Posterior vena cava (tissue), 2 donors: ENCODE results near the gene PSG5. TPM values are rescaled to one million over a fixed set of nuclear protein-coding genes. Genes with fewer than 3 reads are reported as not detected.
"Not testable (repeated sequence)": the region's sequence is repeated elsewhere in the genome, so short reads cannot be mapped to it uniquely, and the experiment has no call there.

Experiments
- DNase-seq: peaks from one replicate; pipeline ENCODE4 v3.0.0-alpha.2; 2020; ENCODE audit warnings: low spot score
- intact Hi-C, 2 donors: fragments of 100-400 bp; cut with DNase I; formaldehyde crosslinking; loops; one replicate each; pipeline versions ENCODE4 v1.14.1 to v1.14.2; 2022 to 2023
- long read RNA-seq, 2 donors: library from polyadenylated mRNA; unstranded; transcript quantifications; one replicate each; pipeline ENCODE4 v2.0.0, GENCODE V29; 2020 to 2021
- total RNA-seq, 2 donors: library from RNA; stranded (reverse); fragmentation: NEBNext Ultra II Directional; extraction: Animal tissue kit (Norgen Biotek cat#: 25700); gene quantifications; one replicate each; pipeline ENCODE4 v1.2.1, GENCODE V29; 2021
- donor health status: DM: yes; HTN: yes; CAD: no.
- donor health status: DM: yes; HTN: yes; CAD: no.

Gene PSG5
- not detected for total RNA-seq
- long read RNA-seq, donor 1: 0 reads
- long read RNA-seq, donor 2: 0 reads

DNA sequence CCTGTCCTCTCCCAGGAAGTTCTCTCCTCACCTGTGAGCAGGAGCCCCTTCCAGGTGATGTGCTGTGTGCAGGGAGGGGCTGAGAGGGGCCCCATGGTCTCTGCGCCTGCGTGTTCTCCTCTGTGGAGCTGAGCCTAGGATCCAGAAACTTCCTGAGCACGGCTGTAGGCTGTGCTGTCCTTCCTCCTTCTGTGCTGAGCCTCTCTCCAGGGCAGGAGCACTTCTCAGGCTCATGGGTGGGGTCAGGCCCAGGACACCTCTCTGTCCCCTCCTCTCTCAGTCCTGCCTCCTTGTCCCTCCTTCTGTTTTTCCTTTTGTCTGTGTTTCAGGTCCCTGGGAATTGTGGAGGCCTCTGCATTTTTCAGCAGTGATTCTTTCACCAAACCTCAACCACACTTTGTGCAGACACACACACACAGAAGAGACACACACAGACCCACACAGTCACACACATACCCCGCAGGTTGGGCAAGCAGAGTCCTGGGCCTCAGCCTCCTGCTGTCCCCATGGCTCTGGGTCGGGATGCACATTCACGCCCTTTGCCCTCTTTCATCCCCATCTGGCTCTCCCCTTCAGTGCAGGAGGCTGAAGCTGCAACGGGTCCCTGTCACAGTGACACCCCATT, at the start of gene PSG5:
TSS of gene PSG5 (minus strand) at position 226 of the 625 bp plus-strand sequence. CDS start at position 95, 131 bp downstream.
- intact Hi-C loops, DNase-seq: not testable (repeated sequence)

DNA sequence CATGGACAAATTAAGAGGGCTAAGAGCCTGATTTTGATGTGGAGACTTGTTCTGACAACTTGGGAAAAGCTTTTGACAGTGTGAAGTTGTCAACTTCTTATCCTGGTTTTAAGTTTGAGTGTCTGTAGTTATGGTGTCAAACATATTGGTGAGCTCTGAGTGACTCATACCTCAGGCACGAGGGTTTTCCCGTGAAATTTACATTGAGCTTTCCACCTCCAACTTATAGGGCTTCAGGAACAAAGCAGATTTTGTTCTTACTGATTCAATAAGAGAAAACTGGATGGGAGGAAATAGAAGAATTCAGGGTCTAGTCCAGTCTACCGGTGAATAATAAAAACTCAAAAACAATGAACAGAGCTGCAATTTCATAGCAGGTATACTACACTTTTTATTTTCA, 49.4 kb upstream of the PSG5 start:
- intact Hi-C loops, DNase-seq: not testable (repeated sequence)

DNA sequence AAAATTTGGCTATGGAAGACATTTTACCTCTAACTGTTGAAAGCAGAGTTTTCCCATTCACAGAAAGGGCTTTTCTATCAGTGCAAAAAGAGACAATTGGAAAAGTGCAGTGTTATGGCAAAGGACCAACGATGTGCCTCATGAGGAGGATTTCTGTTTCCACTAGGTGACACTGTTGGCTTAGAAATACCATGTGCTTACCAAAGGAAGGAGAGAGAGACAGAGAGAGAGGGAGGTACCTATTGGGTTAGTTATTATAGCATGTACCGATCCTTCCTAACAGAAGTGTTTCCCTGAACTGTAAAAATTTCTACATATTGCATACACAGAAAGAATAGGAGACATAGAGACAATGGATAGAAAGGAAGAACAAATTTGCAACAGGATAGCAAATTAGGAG, 43.0 kb upstream of the PSG5 start:
- no peak for DNase-seq
- intact Hi-C loops: no loop called here

DNA sequence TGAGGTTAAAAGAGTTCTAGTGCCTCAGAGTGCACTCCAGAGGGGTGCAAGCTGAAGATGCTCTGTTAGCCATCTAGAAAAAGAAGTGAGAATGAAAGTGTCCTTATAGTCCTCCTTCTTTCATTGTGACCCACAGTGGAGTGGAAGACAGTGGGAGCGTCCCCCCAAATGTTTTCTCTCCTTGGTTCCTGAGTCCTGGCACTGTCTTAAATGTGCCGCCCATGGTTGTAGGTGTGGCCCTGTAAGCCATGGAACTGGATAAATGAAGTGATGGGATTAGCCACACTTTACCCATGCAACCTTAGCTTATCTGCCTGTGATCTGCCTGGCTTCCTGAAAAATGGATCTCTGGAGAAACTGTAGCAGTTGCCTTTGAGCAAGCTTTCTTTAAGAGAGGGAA, 42.4 kb upstream of the PSG5 start:
- intact Hi-C loops, DNase-seq: not testable (repeated sequence)

DNA sequence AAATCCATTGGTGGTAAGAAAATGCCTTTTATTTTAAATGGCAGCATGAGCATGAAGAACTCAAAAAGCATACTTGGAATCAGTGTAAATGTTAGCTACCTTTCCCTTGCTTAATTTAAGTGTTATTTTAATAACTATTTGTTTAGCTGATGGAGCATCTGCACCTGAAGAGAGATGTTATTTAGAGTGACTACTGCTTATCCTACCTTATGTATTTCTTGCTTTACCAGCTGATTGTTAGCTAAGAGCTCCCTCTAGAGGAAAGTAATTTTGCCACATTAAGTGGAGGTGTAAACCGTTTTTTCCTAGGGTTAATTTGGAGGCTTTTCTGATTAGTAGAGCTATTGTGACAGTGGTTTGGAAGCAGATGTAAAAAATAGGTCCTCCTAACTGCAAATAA, 40.6 kb upstream of the PSG5 start:
- DNase-seq, intact Hi-C loops: not testable (repeated sequence)

- DNase-seq: no peak
- intact Hi-C loops: no loop called here
These were observed 38.5 kb upstream of the PSG5 start for GRCh38 chr19:43224855-43225253.

DNA sequence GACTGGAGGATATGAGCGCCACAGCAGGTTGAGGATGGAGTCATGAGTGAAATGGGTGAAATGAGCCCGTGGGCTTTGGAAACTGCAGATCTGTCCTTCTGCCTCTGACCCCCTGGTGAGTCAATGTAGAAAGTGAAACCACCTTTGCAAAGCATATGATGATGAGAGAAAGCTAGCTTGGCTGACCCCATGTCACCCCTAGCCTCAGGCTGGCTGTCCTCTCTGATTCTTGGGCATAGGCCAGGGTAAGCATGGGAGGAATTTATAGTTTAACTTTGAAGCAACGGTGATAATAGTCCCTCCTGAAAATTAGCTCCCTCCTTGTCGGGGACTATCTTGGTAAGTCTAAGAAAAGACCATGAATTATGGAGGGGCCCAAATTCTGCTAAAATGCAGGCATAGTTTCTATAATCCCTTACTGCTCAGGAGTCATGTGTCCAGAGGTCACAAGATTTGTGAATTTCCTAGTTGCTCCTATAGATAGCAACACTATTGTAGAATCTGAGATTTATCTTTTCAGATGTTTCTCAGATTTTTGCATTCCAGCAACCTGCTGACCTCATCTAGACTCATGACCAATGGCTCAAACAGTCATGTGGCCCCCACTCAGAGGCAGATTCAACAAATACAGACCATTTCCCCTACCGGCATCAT, 38.0 kb upstream of the PSG5 start:
- intact Hi-C loops: not testable (repeated sequence)

GRCh38 chr19:43221891-43222290, 35.6 kb upstream of the PSG5 start:
- intact Hi-C loops, DNase-seq: not testable (repeated sequence)

More for the DNA sequence above, 38.0 kb upstream of the PSG5 start:
- not testable (repeated sequence) for DNase-seq

- intact Hi-C loops, DNase-seq: not testable (repeated sequence)
These were observed 32.8 kb upstream of the PSG5 start for GRCh38 chr19:43219136-43219535.

GRCh38 chr19:43215881-43216280, 29.5 kb upstream of the PSG5 start:
- DNase-seq, intact Hi-C loops: not testable (repeated sequence)

DNA sequence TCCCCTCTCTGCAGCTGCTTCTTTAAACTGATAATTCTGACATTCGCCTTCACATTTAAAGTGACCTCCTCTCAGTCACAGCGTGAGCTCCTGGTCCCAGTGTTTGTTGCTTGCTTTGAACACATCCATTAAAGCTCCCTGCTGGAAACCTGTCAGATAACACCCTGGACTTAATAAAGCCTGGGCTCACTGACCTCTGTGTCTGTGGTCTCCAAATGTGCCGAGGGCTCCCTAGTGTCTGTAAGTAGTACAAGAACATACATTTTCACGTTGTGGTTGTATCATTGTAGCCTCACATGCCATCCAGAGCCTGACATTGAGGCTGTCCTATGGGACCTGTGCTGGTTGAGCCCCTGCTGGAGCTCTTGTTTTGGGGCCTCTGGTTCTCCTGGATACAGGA, 21.7 kb upstream of the PSG5 start:
- intact Hi-C loops: no loop called here
- no peak for DNase-seq

GRCh38 chr19:43207174-43207573, 20.8 kb upstream of the PSG5 start:
- intact Hi-C loops, DNase-seq: not testable (repeated sequence)

- DNase-seq, intact Hi-C loops: not testable (repeated sequence)
These were observed 19.3 kb upstream of the PSG5 start, which contains the start of gene PSG4 for GRCh38 chr19:43205471-43206105. Gene PSG4 (minus strand): TSS chr19:43205638. CDS start chr19:43205536, 102 bp downstream.

- intact Hi-C loops, DNase-seq: not testable (repeated sequence)
These were observed 17.3 kb upstream of the PSG5 start for GRCh38 chr19:43203611-43204010.

- intact Hi-C loops: not testable (repeated sequence)
These were observed 15.6 kb upstream of the PSG5 start for GRCh38 chr19:43201891-43202290.

DNA sequence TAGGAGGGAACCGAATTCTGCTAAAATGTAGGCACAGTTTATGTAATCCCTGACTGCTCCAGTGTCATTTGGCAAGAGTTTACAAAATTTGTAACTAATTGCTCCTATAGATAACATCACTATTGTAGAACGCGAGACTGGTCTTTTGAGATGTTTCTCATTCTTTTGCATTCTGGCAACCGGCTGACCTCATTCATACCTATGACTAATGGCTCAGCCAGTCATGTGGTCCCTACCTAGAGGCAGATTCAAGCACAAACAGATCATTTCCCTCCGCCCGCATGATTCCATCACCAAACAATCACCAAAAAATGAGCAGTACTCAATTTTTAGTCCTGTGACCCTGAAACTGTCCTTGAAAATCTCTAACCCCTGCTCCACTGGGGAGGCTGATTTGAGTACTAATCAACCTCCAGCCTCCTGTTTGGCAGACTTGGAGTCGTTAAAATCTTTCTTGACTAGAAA, 15.0 kb upstream of the PSG5 start:
- intact Hi-C loops, DNase-seq: not testable (repeated sequence)

More at GRCh38 chr19:43201891-43202290, 15.6 kb upstream of the PSG5 start:
- DNase-seq: not testable (repeated sequence)

DNA sequence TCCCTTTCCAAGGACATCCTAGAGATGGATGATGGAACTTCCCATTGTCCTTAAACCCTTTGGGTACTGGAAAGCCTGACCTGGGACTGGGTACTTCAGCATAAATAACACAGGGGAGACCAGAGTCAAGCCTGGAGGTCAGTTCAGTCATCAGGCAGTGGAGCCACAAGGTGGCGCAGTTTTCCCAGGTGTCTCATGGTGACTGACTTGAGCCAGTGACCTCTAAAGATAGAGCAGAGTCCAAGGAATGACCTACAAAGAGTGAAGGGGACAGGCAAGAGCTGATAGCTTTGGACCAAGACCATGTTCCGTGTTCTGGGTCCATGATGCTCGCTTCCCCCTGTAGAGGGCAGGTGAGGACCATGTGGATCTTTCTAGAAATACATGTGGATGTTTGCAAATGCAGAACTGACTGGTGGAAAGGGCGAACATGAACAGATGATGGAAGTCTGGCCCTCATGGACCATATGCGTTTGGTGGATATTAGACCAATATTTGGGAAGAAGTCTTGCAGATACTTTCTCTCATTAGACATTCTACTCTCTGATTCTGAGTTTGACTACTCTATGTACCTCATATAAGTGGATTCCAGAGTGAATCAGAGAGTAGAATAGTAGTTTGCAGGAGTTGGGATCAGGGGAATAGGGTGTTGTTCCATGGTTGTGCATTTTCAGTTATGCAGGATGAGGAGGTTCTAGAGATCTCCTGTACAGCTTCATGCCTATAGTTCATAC, 12.5 kb upstream of the PSG5 start:
- intact Hi-C loops, DNase-seq: not testable (repeated sequence)

- DNase-seq, intact Hi-C loops: not testable (repeated sequence)
These were observed 11.5 kb upstream of the PSG5 start for GRCh38 chr19:43197666-43198397.

GRCh38 chr19:43194397-43194796, 8.1 kb upstream of the PSG5 start:
- DNase-seq, intact Hi-C loops: not testable (repeated sequence)
